ENCODE measurements around the gene CELA1. TPM values are rescaled to one million over a fixed set of nuclear protein-coding genes. Genes with fewer than 3 reads are reported as not detected.

The CELA1 gene
- total and polyA plus RNA-seq, 10 of the 15 experiments (the other 5 are each of a cell fraction or from before 2014, with no cell fraction given), result not detected

GRCh38 chr12:51322452-51322851, 24.0 kb downstream of the CELA1 start (continued):
- TF ChIP-seq, protein P1, sequence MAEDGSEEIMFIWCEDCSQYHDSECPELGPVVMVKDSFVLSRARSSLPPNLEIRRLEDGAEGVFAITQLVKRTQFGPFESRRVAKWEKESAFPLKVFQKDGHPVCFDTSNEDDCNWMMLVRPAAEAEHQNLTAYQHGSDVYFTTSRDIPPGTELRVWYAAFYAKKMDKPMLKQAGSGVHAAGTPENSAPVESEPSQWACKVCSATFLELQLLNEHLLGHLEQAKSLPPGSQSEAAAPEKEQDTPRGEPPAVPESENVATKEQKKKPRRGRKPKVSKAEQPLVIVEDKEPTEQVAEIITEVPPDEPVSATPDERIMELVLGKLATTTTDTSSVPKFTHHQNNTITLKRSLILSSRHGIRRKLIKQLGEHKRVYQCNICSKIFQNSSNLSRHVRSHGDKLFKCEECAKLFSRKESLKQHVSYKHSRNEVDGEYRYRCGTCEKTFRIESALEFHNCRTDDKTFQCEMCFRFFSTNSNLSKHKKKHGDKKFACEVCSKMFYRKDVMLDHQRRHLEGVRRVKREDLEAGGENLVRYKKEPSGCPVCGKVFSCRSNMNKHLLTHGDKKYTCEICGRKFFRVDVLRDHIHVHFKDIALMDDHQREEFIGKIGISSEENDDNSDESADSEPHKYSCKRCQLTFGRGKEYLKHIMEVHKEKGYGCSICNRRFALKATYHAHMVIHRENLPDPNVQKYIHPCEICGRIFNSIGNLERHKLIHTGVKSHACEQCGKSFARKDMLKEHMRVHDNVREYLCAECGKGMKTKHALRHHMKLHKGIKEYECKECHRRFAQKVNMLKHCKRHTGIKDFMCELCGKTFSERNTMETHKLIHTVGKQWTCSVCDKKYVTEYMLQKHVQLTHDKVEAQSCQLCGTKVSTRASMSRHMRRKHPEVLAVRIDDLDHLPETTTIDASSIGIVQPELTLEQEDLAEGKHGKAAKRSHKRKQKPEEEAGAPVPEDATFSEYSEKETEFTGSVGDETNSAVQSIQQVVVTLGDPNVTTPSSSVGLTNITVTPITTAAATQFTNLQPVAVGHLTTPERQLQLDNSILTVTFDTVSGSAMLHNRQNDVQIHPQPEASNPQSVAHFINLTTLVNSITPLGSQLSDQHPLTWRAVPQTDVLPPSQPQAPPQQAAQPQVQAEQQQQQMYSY (CRISPR knock-in tag; IDR thresholded peaks at IDR 0.05), result no peak
- no peak for TF ChIP-seq CREM (IDR thresholded peaks at IDR 0.05; ENCODE audit: low read depth)
- no peak for TF ChIP-seq BRCA1 (IDR thresholded peaks at IDR 0.05; ENCODE audit: low read depth, low read length)
- no peak for TF ChIP-seq RBBP5 (conservative IDR thresholded peaks at IDR 0.05)
- no peak for TF ChIP-seq KAT2A (conservative IDR thresholded peaks at IDR 0.05; ENCODE audit: control insufficient read depth, low read depth, low read length)
- no peak for TF ChIP-seq MEF2A (IDR thresholded peaks at IDR 0.05; ENCODE audit: insufficient read depth, low read depth, low read length)
- no peak for TF ChIP-seq SMARCA5 (IDR thresholded peaks at IDR 0.05)
- TF ChIP-seq IRF4 (IDR thresholded peaks at IDR 0.05; ENCODE audit: low read depth, low read length), result no peak
- TF ChIP-seq FOS (IDR thresholded peaks at IDR 0.05; ENCODE audit: borderline replicate concordance, extremely low read depth, insufficient read length), result no peak
- TF ChIP-seq ELK1 (IDR thresholded peaks at IDR 0.05; ENCODE audit: low read depth, low read length), result no peak
- TF ChIP-seq E2F4 (IDR thresholded peaks at IDR 0.05; ENCODE audit: low read depth, low read length), result no peak
- peak; percentile 22; the same call in 1 of the 2 replicates for TF ChIP-seq CBFB (IDR thresholded peaks at IDR 0.05; ENCODE audit: low read depth)
- TF ChIP-seq CHD4 (IDR thresholded peaks at IDR 0.05), result no peak
- peak in 1 of 2 experiments; percentile 55; a peak in 1 of 3 replicates for TF ChIP-seq EGR1 (IDR thresholded peaks at IDR 0.05; ENCODE audit: borderline replicate concordance in 1 of 2, low read depth in 2 of 2, low read length in 2 of 2)
- TF ChIP-seq PML (IDR thresholded peaks at IDR 0.05; ENCODE audit: low read length), result no peak
- TF ChIP-seq TAF1 (IDR thresholded peaks at IDR 0.05; ENCODE audit: borderline replicate concordance, low read depth, low read length), result no peak
- 0 out of 2 replicates have a peak, but pooled peaks have one; percentile 27 for TF ChIP-seq TBL1XR1 (IDR thresholded peaks at IDR 0.05; ENCODE audit: low read depth, low read length)
- TF ChIP-seq, protein P2, sequence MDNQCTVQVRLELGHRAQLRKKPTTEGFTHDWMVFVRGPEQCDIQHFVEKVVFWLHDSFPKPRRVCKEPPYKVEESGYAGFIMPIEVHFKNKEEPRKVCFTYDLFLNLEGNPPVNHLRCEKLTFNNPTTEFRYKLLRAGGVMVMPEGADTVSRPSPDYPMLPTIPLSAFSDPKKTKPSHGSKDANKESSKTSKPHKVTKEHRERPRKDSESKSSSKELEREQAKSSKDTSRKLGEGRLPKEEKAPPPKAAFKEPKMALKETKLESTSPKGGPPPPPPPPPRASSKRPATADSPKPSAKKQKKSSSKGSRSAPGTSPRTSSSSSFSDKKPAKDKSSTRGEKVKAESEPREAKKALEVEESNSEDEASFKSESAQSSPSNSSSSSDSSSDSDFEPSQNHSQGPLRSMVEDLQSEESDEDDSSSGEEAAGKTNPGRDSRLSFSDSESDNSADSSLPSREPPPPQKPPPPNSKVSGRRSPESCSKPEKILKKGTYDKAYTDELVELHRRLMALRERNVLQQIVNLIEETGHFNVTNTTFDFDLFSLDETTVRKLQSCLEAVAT (IDR thresholded peaks at IDR 0.05), result 0 out of 2 replicates have a peak, but pooled peaks have one; percentile 46
- no peak for TF ChIP-seq MYC (IDR thresholded peaks at IDR 0.05; ENCODE audit: insufficient read depth, insufficient read length, insufficient replicate concordance, low read length, severe bottlenecking)
- peak; percentile 84 for TF ChIP-seq RUNX3 (IDR thresholded peaks at IDR 0.05; ENCODE audit: low read length)
- peak; percentile 33; the same call in 1 of the 2 replicates for TF ChIP-seq NBN (IDR thresholded peaks at IDR 0.05)
- peak; percentile 74; the same call in 1 of the 2 replicates for TF ChIP-seq ZNF384 (IDR thresholded peaks at IDR 0.05; ENCODE audit: borderline replicate concordance, low read depth, low read length)
- TF ChIP-seq EED (IDR thresholded peaks at IDR 0.05; ENCODE audit: low read depth), result peak; percentile 57; the same call in 1 of the 2 replicates
